ENCODE data around the gene PIK3C2B. TPM values are rescaled to one million over a fixed set of nuclear protein-coding genes. Genes with fewer than 3 reads are reported as not detected.
A peak's percentile ranks its signal among the peaks of the same experiment; 100 is the strongest.

The PIK3C2B gene
- total RNA-seq, 1 experiment from 2014 or later, result 35.3 TPM

DNA sequence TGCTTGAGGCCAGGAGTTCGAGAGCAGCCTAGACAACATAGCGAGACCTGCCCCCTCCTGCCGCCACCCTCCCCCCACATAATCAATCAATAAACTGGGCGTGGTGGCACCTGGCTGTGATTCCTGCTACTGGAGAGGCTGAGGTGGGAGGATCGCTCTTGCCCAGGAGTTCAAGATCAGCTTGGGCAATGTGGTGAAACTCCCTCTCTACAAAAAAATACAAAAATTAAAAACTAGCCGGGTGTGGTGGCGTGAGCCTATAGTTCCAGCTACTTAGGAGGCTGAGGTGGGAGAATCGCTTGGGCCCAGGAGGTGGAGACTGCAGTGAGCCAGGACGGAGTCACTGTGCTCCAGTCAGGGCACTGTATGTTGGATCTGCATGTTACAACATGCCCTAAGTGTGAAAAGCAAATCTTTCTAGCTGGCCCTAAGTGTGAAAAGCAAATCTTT lies 14.6 kb upstream of the PIK3C2B start:
- no peak for ATAC-seq
- BruUV-seq (replicated peaks), result no TSS peak
- H3K79me2 ChIP-seq (ENCODE audit: low read length), result no peaks in the 10 kb centered on the region
- H3K4me1 ChIP-seq (ENCODE audit: insufficient read depth, low read length), result peaks cover 8% of the 10 kb centered on the region
- no peak overlapping the region for H2AFZ ChIP-seq (ENCODE audit: low read length)
- H4K20me1 ChIP-seq (ENCODE audit: low read length), result no peaks in the 10 kb centered on the region
- no peak for DNase-seq
- peaks cover 13% of the 10 kb centered on the region for H3F3A ChIP-seq (ENCODE audit: low read length, unreplicated experiment)
- H3K27me3 ChIP-seq (ENCODE audit: low read length), result no peaks in the 10 kb centered on the region
- ChIA-PET CTCF (interaction anchor here (0.6 kb wide), 1 partner anchor 245 kb away, joined by 3 read pairs; no protein-coding TSS in a partner anchor), POLR2A (ENCODE audit: unreplicated experiment) (no interaction called here)
- TF ChIP-seq, protein P1, sequence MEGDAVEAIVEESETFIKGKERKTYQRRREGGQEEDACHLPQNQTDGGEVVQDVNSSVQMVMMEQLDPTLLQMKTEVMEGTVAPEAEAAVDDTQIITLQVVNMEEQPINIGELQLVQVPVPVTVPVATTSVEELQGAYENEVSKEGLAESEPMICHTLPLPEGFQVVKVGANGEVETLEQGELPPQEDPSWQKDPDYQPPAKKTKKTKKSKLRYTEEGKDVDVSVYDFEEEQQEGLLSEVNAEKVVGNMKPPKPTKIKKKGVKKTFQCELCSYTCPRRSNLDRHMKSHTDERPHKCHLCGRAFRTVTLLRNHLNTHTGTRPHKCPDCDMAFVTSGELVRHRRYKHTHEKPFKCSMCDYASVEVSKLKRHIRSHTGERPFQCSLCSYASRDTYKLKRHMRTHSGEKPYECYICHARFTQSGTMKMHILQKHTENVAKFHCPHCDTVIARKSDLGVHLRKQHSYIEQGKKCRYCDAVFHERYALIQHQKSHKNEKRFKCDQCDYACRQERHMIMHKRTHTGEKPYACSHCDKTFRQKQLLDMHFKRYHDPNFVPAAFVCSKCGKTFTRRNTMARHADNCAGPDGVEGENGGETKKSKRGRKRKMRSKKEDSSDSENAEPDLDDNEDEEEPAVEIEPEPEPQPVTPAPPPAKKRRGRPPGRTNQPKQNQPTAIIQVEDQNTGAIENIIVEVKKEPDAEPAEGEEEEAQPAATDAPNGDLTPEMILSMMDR (conservative IDR thresholded peaks at IDR 0.05; ENCODE audit: low read depth, low read length), result no peak
- TF ChIP-seq EZH2 (IDR thresholded peaks at IDR 0.05; ENCODE audit: low read length, unreplicated experiment) (no peak), EZH2phosphoT487 (IDR thresholded peaks at IDR 0.05; ENCODE audit: borderline replicate concordance, low read length) (no peak)
- H3K36me3 ChIP-seq (ENCODE audit: low read depth, low read length), result no peaks in the 10 kb centered on the region
- H3K4me3 ChIP-seq (ENCODE audit: low read length), result no peak overlapping the region
- no peak overlapping the region for H3K9ac ChIP-seq (ENCODE audit: low read length)
- no peak overlapping the region for H3K4me2 ChIP-seq (ENCODE audit: low read length)
- H3K9me3 ChIP-seq (ENCODE audit: low read length), result no peaks in the 10 kb centered on the region
- no peaks in the 10 kb centered on the region for H3K9me2 ChIP-seq (replicated peaks; ENCODE audit: low read length)
- H3K27ac ChIP-seq (ENCODE audit: low read length), result no peak overlapping the region
- intact Hi-C loops (cut with micrococcal nuclease), result no loop called here

DNA sequence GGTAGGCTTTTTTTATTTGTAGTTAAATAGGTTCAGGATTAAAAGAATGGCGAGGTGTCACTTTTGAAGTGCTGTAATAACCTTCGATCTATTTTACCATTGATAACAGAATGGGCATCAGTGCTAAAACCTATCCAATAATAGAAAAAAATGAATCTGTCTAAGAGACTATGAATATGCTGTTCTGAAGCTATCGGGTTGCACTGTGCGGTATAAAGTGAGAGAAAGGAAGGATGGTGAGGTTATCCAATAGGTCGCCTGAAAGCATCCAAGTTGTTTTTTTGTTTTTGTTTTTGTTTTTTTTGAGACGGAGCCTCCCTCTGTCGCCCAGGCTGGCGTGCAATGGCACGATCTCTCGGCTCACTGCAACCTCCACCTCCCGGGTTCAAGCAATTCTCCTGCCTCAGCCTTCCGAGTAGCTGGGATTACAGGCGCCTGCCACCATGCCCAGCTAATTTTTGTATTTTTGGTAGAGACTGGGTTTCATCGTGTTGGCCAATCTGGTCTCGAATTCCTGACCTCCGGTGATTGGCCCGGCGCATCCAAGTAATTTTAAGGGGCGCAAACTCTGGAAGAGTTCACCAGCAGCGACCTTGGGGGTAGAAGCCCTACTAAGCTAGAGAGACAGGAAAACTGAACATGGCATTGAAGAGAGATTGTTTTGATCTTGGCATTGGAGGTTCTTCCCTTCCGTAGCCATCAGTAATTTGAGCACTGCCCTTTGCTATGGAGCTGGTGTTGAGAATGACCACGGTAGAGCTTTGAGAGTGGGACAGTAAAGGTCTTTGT lies 12.9 kb upstream of the PIK3C2B start:
- DNase-seq, result peak; percentile 86
- peak; percentile 44 for ATAC-seq
- peaks cover 13% of the 10 kb centered on the region for H3F3A ChIP-seq (ENCODE audit: low read length, unreplicated experiment)
- TSS peak; percentile 99 for BruUV-seq (replicated peaks)
- H3K36me3 ChIP-seq (ENCODE audit: low read depth, low read length), result no peaks in the 10 kb centered on the region
- no peaks in the 10 kb centered on the region for H3K9me2 ChIP-seq (replicated peaks; ENCODE audit: low read length)
- ChIA-PET POLR2A (ENCODE audit: unreplicated experiment) (interaction anchor here (0.6 to 3.5 kb wide), 4 partner anchors 8 to 94 kb away, joined by 3 to 43 read pairs (median 8); partner anchors contain the start of gene MDM4), CTCF (interaction anchor here (0.5 to 2.7 kb wide), 8 partner anchors 9 to 672 kb away, joined by 3 to 21 read pairs (median 4); partner anchors contain the start of gene MDM4)
- peak overlapping the region; percentile 89 for H2AFZ ChIP-seq (ENCODE audit: low read length)
- intact Hi-C loops (cut with micrococcal nuclease), result loop anchor here (1.0 to 2.0 kb wide), 2 partner anchors 9 to 299 kb away; partner anchors contain the start of gene MDM4
- H3K4me2 ChIP-seq (ENCODE audit: low read length), result peak overlapping the region; percentile 86
- no peaks in the 10 kb centered on the region for H4K20me1 ChIP-seq (ENCODE audit: low read length)
- peaks cover 23% of the 10 kb centered on the region for H3K4me1 ChIP-seq (ENCODE audit: insufficient read depth, low read length)
- TF ChIP-seq EZH2phosphoT487 (IDR thresholded peaks at IDR 0.05; ENCODE audit: borderline replicate concordance, low read length) (no peak), EZH2 (IDR thresholded peaks at IDR 0.05; ENCODE audit: low read length, unreplicated experiment) (no peak)
- TF ChIP-seq, protein P1 (conservative IDR thresholded peaks at IDR 0.05; ENCODE audit: low read depth, low read length), result no peak
- H3K79me2 ChIP-seq (ENCODE audit: low read length), result no peaks in the 10 kb centered on the region
- peak overlapping the region; percentile 63 for H3K9ac ChIP-seq (ENCODE audit: low read length)
- H3K27me3 ChIP-seq (ENCODE audit: low read length), result no peaks in the 10 kb centered on the region
- no peaks in the 10 kb centered on the region for H3K9me3 ChIP-seq (ENCODE audit: low read length)
- peak overlapping the region; percentile 76 for H3K4me3 ChIP-seq (ENCODE audit: low read length)
- H3K27ac ChIP-seq (ENCODE audit: low read length), result peak overlapping the region; percentile 59

Data from PC-3 (cell line).